CD14-positive monocyte (primary cell): ENCODE data around the gene KRT82. TPM values are rescaled to one million over a fixed set of nuclear protein-coding genes. Genes with fewer than 3 reads are reported as not detected.

ENCODE experiments used
- DNase-seq, 3 donors: peaks; one replicate each; pipeline ENCODE4 v3.0.0-alpha.2; 2011 to 2022
- H2AFZ ChIP-seq: 2 replicates; pipeline ENCODE4 v1.6.0; 2012; ENCODE audit warnings: mild to moderate bottlenecking, low read depth, low read length, inconsistent platforms; ENCODE audit not compliant: insufficient read depth, poor library complexity, severe bottlenecking
- H3K27ac ChIP-seq, 2 donors: 1 replicate in 1 of 2; 2 replicates in 1 of 2; pipeline ENCODE4 v1.5.1; 2012 to 2013; ENCODE audit warnings: low read length in 2 of 2, control low read depth in 1 of 2, inconsistent platforms in 1 of 2, low read depth in 1 of 2, mild to moderate bottlenecking in 1 of 2
- H3K27me3 ChIP-seq, 2 donors: one replicate each; pipeline versions ENCODE4 v1.6.0 to v1.6.1; 2011 to 2013; ENCODE audit warnings: low read length in 2 of 2; ENCODE audit not compliant: control insufficient read depth in 2 of 2, insufficient read depth in 2 of 2
- H3K36me3 ChIP-seq, 2 donors: replicated peaks in 1 of 2; 1 replicate in 1 of 2; 2 replicates in 1 of 2; pipeline versions ENCODE4 v1.5.1 to v1.6.1; 2012 to 2013; ENCODE audit warnings: low read length in 2 of 2, control low read depth in 1 of 2, inconsistent platforms in 1 of 2, mild to moderate bottlenecking in 1 of 2; ENCODE audit not compliant: insufficient read depth in 2 of 2, control insufficient read depth in 1 of 2
- H3K4me1 ChIP-seq, 2 donors: 1 replicate in 1 of 2; 2 replicates in 1 of 2; pipeline versions ENCODE4 v1.5.1 to v1.6.1; 2012 to 2013; ENCODE audit warnings: low read length in 2 of 2, control low read depth in 1 of 2, inconsistent platforms in 1 of 2, mild to moderate bottlenecking in 1 of 2, moderate library complexity in 1 of 2; ENCODE audit not compliant: insufficient read depth in 2 of 2, control insufficient read depth in 1 of 2
- H3K4me2 ChIP-seq: replicated peaks from 2 replicates; pipeline ENCODE3; 2012; ENCODE audit warnings: low read length, moderate library complexity, mild to moderate bottlenecking; ENCODE audit not compliant: poor library complexity, severe bottlenecking; ENCODE audit errors: extremely low read depth
- H3K4me3 ChIP-seq, 3 experiments: fragments of 200-600 bp in 1 of 3; sonication (generic) in 1 of 3; replicated peaks in 1 of 3; 1 replicate in 2 of 3; 2 replicates in 1 of 3; pipeline ENCODE4 v1.5.1; 2011 to 2013; ENCODE audit warnings: low read length in 3 of 3, mild to moderate bottlenecking in 3 of 3, control low read depth in 2 of 3, low read depth in 2 of 3, inconsistent platforms in 1 of 3, moderate library complexity in 1 of 3
- H3K79me2 ChIP-seq: 2 replicates; pipeline ENCODE4 v1.6.0; 2012; ENCODE audit warnings: mild to moderate bottlenecking, control low read depth, inconsistent platforms, low read length, moderate library complexity; ENCODE audit not compliant: insufficient read depth
- H3K9ac ChIP-seq: 2 replicates; pipeline ENCODE4 v1.6.0; 2017; ENCODE audit warnings: low read length, mild to moderate bottlenecking; ENCODE audit not compliant: insufficient read depth, poor library complexity, severe bottlenecking
- H3K9me3 ChIP-seq, 2 donors: replicated peaks in 1 of 2; 1 replicate in 1 of 2; 2 replicates in 1 of 2; pipeline versions ENCODE4 v1.5.1 to v1.6.1; 2012 to 2013; ENCODE audit warnings: low read length in 2 of 2, control low read depth in 1 of 2; ENCODE audit not compliant: control insufficient read depth in 1 of 2, insufficient read depth in 1 of 2
- H4K20me1 ChIP-seq: 2 replicates; pipeline ENCODE4 v1.6.0; 2012; ENCODE audit warnings: mild to moderate bottlenecking, low read length, control low read depth, moderate library complexity; ENCODE audit not compliant: insufficient read depth
- H3K27ac Mint-ChIP-seq, 7 donors: one replicate each; pipeline ENCODE4 v1.8.0; 2020; ENCODE audit warnings: mild to moderate bottlenecking in 7 of 7, mixed read lengths in 7 of 7, moderate library complexity in 6 of 7, inconsistent platforms in 2 of 7
- H3K27me3 Mint-ChIP-seq, 3 donors: one replicate each; pipeline ENCODE4 v1.8.0; 2021 to 2022; ENCODE audit warnings: low read depth in 3 of 3, mild to moderate bottlenecking in 3 of 3, mixed read lengths in 3 of 3, moderate library complexity in 3 of 3, inconsistent platforms in 1 of 3
- H3K36me3 Mint-ChIP-seq, 2 donors: one replicate each; pipeline ENCODE4 v1.8.0; 2020; ENCODE audit warnings: mixed read lengths in 2 of 2, inconsistent platforms in 1 of 2, mild to moderate bottlenecking in 1 of 2
- H3K4me1 Mint-ChIP-seq: one replicate; pipeline ENCODE4 v1.8.0; 2020; ENCODE audit warnings: mild to moderate bottlenecking, mixed read lengths
- H3K4me3 Mint-ChIP-seq, 2 donors: one replicate each; pipeline ENCODE4 v1.8.0; 2020; ENCODE audit warnings: mild to moderate bottlenecking in 2 of 2, mixed read lengths in 2 of 2, moderate library complexity in 1 of 2
- H3K9me3 Mint-ChIP-seq, 7 donors: one replicate each; pipeline ENCODE4 v1.8.0; 2020 to 2022; ENCODE audit warnings: mixed read lengths in 7 of 7, mild to moderate bottlenecking in 6 of 7, moderate library complexity in 6 of 7, inconsistent platforms in 2 of 7
- CTCF ChIP-seq: fragments of 200-600 bp; IDR thresholded peaks from one replicate; pipeline ENCODE4 v1.8.0; 2022; ENCODE audit warnings: antibody characterized with exemption, mild to moderate bottlenecking
- WGBS: methylation state at CpG from one replicate; pipeline ENCODE4 v1.1.5; 2013; ENCODE audit warnings: missing lambda C conversion rate; ENCODE audit not compliant: insufficient coverage; 5-methylcytosine and 5-hydroxymethylcytosine counted together
- intact Hi-C, 2 donors: fragments of 100-400 bp; cut with micrococcal nuclease; formaldehyde crosslinking; loops; one replicate each; pipeline versions ENCODE4 v1.15.0 to v1.15.1; 2023
- polyA plus RNA-seq, 3 donors: library from polyadenylated mRNA; depleted of rRNA in 1 of 3; unstranded in 2 of 3; stranded (reverse) in 1 of 3; fragments of 300-500 nt in 2 of 3; fragments of >200 nt in 1 of 3; fragmentation: Illumina TruSeq in 2 of 3; gene quantifications; 1 replicate in 2 of 3; 2 replicates in 1 of 3; pipeline ENCODE4 v1.2.3, GENCODE V29; 2012 to 2021

Gene KRT82
- polyA plus RNA-seq, 3 donors, result not detected

DNA sequence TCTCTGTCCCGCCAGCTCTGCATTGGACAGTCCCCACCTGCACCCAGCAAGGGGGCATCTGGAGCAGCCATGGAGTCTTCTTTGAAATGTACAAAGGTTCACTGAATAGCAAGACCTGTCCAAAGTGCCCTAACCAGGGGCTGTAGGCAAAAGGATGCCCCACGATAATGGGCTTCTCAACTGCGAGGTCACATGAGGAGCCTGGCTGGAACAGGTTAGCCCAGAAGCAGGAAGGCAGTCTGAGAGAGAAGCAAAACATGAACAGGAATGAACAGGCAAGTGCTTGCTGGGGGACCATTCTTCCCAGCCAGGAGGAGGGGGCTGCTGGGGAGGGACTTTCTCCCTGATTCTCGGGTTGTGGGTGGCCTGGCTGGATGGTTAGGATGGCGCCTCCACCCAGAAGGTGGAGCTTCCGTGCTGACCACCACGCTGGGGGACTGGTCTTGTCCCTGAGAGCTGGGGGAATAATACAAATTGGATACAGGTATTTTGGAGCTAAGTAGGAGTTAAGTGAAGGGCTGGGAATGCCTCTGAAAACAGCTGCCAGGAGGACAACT, 46.0 kb downstream of the KRT82 start:
- no peak overlapping the region for H3K9ac ChIP-seq
- peaks cover 0 to 5% (median 3%) of the 10 kb centered on the region in 3 donors for H3K27me3 Mint-ChIP-seq
- WGBS, result 93% methylated on average over 7 of the region's 7 CpGs
- H3K4me1 Mint-ChIP-seq, result peaks cover 6% of the 10 kb centered on the region
- TF ChIP-seq CTCF, result no peak
- H3K4me3 Mint-ChIP-seq, result no peak overlapping the region
- H3K9me3 ChIP-seq, result no peaks in the 10 kb centered on the region
- no peak overlapping the region for H3K27ac Mint-ChIP-seq
- no peaks in the 10 kb centered on the region for H3K9me3 Mint-ChIP-seq
- H3K36me3 ChIP-seq, result no peaks in the 10 kb centered on the region
- H3K79me2 ChIP-seq, result no peaks in the 10 kb centered on the region
- H3K4me2 ChIP-seq, result no peak overlapping the region
- DNase-seq, result no peak
- intact Hi-C loops, result no loop called here
- no peak overlapping the region for H3K27ac ChIP-seq
- no peaks in the 10 kb centered on the region for H3K27me3 ChIP-seq
- H3K4me3 ChIP-seq, result no peak overlapping the region
- no peak overlapping the region for H2AFZ ChIP-seq
- no peaks in the 10 kb centered on the region for H4K20me1 ChIP-seq
- no peaks in the 10 kb centered on the region for H3K36me3 Mint-ChIP-seq
- no peaks in the 10 kb centered on the region for H3K4me1 ChIP-seq

GRCh38 chr12:52359621-52360061, 46.5 kb downstream of the KRT82 start:
- Histone ChIP-seq H2AFZ (no peak overlapping the region), H3K9ac (no peak overlapping the region), H3K4me2 (no peak overlapping the region), H4K20me1 (no peaks in the 10 kb centered on the region), H3K36me3 (no peaks in the 10 kb centered on the region), H3K4me1 (no peaks in the 10 kb centered on the region), H3K79me2 (no peaks in the 10 kb centered on the region), H3K27ac (no peak overlapping the region), H3K9me3 (no peaks in the 10 kb centered on the region), H3K27me3 (no peaks in the 10 kb centered on the region), H3K4me3 (no peak overlapping the region)
- Mint-ChIP-seq H3K27me3 (peaks cover 0 to 5% (median 3%) of the 10 kb centered on the region in 3 donors), H3K27ac (no peak overlapping the region), H3K9me3 (no peaks in the 10 kb centered on the region), H3K4me3 (peak overlapping the region in 1 of 2 donors; percentile 41), H3K36me3 (no peaks in the 10 kb centered on the region), H3K4me1 (peaks cover 6% of the 10 kb centered on the region)
- no peak for TF ChIP-seq CTCF
- intact Hi-C loops, result no loop called here
- WGBS, result 77% methylated on average over 5 of the region's 5 CpGs
- DNase-seq, result no peak
